ENCODE measurements around the gene CTNNA3.

DNA sequence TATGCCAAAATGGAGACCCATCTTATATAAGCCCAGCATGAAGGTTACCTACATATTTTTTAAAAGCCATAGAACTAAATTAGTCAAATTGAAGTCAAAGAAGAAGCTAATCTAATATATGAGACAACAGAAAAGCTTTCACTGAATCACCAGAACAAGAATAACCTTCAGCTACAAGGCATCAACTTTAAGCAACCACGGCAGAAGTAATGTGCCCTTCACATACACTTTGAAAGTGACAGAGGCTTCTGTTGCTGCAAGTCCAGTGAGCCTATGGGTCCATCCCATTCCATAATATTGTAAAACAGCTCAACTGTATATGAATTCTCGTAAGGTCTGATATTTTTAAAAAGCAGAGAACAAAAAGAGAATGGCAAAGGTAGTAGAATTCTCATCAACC lies 36.5 kb downstream of the CTNNA3 start:
- TF ChIP-seq POLR2A (IDR thresholded peaks at IDR 0.05) (no peak), CTCF (IDR thresholded peaks at IDR 0.05) (no peak)
